ENCODE measurements around the gene RARB. TPM values are rescaled to one million over a fixed set of nuclear protein-coding genes. Genes with fewer than 3 reads are reported as not detected.

The RARB gene
- polyA plus RNA-seq, 1 donor from 2014 or later = 13.2 TPM

- Histone ChIP-seq H3K4me3 (ENCODE audit: low read length) (no peak overlapping the region), H3K27ac (ENCODE audit: low read length) (no peak overlapping the region), H3F3A (ENCODE audit: insufficient read depth, low read length, poor library complexity, severe bottlenecking) (no peaks in the 10 kb centered on the region), H3K9ac (ENCODE audit: low read length) (no peak overlapping the region), H3K9me3 (ENCODE audit: low read length) (no peaks in the 10 kb centered on the region), H3K36me3 (ENCODE audit: insufficient read depth, low read length) (no peaks in the 10 kb centered on the region), H3K4me2 (ENCODE audit: low read length) (no peak overlapping the region), H3K27me3 (ENCODE audit: insufficient read depth, low read depth, low read length) (no peaks in the 10 kb centered on the region), H2AFZ (ENCODE audit: low read depth, low read length) (no peak overlapping the region), H3K9me2 (ENCODE audit: insufficient read depth, low read length) (no peaks in the 10 kb centered on the region), H4K20me1 (ENCODE audit: insufficient read depth) (no peaks in the 10 kb centered on the region), H3K79me2 (replicated peaks; ENCODE audit: insufficient read depth, low read length) (no peaks in the 10 kb centered on the region)
- TF ChIP-seq MXI1 (conservative IDR thresholded peaks at IDR 0.05; ENCODE audit: poor library complexity, severe bottlenecking) (no peak), REST (IDR thresholded peaks at IDR 0.05; ENCODE audit: borderline replicate concordance) (no peak), TAF1 (IDR thresholded peaks at IDR 0.05; ENCODE audit: low read depth) (no peak), RAD21 (conservative IDR thresholded peaks at IDR 0.05) (no peak), POLR2AphosphoS5 (IDR thresholded peaks at IDR 0.05) (no peak), EZH2 (IDR thresholded peaks at IDR 0.05; ENCODE audit: borderline replicate concordance, insufficient read depth, low read length, poor library complexity, severe bottlenecking) (no peak), SMC3 (conservative IDR thresholded peaks at IDR 0.05; ENCODE audit: poor library complexity) (no peak), EP300 (conservative IDR thresholded peaks at IDR 0.05; ENCODE audit: poor library complexity, severe bottlenecking) (no peak), CTCF (IDR thresholded peaks at IDR 0.05; ENCODE audit: poor library complexity, severe bottlenecking) (no peak)
Measured at GRCh38 chr3:25572336-25572735, 144.3 kb downstream of the RARB start.

- Histone ChIP-seq H3K9ac (ENCODE audit: low read length) (no peak overlapping the region), H2AFZ (ENCODE audit: low read depth, low read length) (no peak overlapping the region), H3K9me2 (ENCODE audit: insufficient read depth, low read length) (no peaks in the 10 kb centered on the region), H3K27ac (ENCODE audit: low read length) (no peak overlapping the region), H3K4me2 (ENCODE audit: low read length) (no peak overlapping the region), H4K20me1 (ENCODE audit: insufficient read depth) (no peaks in the 10 kb centered on the region), H3K36me3 (ENCODE audit: insufficient read depth, low read length) (no peaks in the 10 kb centered on the region), H3K4me3 (ENCODE audit: low read length) (no peak overlapping the region), H3K79me2 (replicated peaks; ENCODE audit: insufficient read depth, low read length) (no peaks in the 10 kb centered on the region), H3F3A (ENCODE audit: insufficient read depth, low read length, poor library complexity, severe bottlenecking) (no peaks in the 10 kb centered on the region), H3K9me3 (ENCODE audit: low read length) (no peaks in the 10 kb centered on the region), H3K27me3 (ENCODE audit: insufficient read depth, low read depth, low read length) (no peaks in the 10 kb centered on the region)
- TF ChIP-seq EP300 (conservative IDR thresholded peaks at IDR 0.05; ENCODE audit: poor library complexity, severe bottlenecking) (no peak), POLR2AphosphoS5 (IDR thresholded peaks at IDR 0.05) (no peak), TAF1 (IDR thresholded peaks at IDR 0.05; ENCODE audit: low read depth) (no peak), CTCF (IDR thresholded peaks at IDR 0.05; ENCODE audit: poor library complexity, severe bottlenecking) (no peak), REST (IDR thresholded peaks at IDR 0.05; ENCODE audit: borderline replicate concordance) (no peak), SMC3 (conservative IDR thresholded peaks at IDR 0.05; ENCODE audit: poor library complexity) (no peak), MXI1 (conservative IDR thresholded peaks at IDR 0.05; ENCODE audit: poor library complexity, severe bottlenecking) (no peak), EZH2 (IDR thresholded peaks at IDR 0.05; ENCODE audit: borderline replicate concordance, insufficient read depth, low read length, poor library complexity, severe bottlenecking) (no peak), RAD21 (conservative IDR thresholded peaks at IDR 0.05) (no peak)
Measured at GRCh38 chr3:25572919-25573385, 144.9 kb downstream of the RARB start.

Measured in neural cell (in vitro differentiated cells).